HL-60 (cell line): Measurements from ENCODE around the gene SLC2A2.
A peak's percentile ranks its signal among the peaks of the same experiment; 100 is the strongest.

Experiments used
- DNase-seq, 2 experiments: peaks; one replicate each; pipeline ENCODE4 v3.0.0-alpha.2; 2010 to 2020; ENCODE audit warnings: low read depth in 1 of 2, low spot score in 1 of 2
- H3K27ac ChIP-seq: fragments of 250-450 bp; sonication (Bioruptor Pico); replicated peaks from 2 replicates; pipeline ENCODE4 v1.5.1; 2020; ENCODE audit warnings: mild to moderate bottlenecking, moderate library complexity
- H3K27me3 ChIP-seq: fragments of 250-450 bp; sonication (Bioruptor Pico); 2 replicates; pipeline ENCODE4 v1.5.1; 2021; ENCODE audit warnings: mild to moderate bottlenecking, moderate library complexity; ENCODE audit not compliant: insufficient read depth, poor library complexity, severe bottlenecking
- H3K4me3 ChIP-seq: replicated peaks from 2 replicates; pipeline ENCODE4 v1.5.1; 2011; ENCODE audit warnings: mild to moderate bottlenecking, control low read depth, low read length; ENCODE audit not compliant: insufficient read depth
- CTCF ChIP-seq: IDR thresholded peaks from one replicate; pipeline ENCODE4 v1.5.1; 2011; ENCODE audit warnings: low read length, control low read depth, inconsistent platforms; ENCODE audit not compliant: insufficient read depth
- GABPA ChIP-seq: IDR thresholded peaks from 2 replicates; pipeline ENCODE4 v1.6.1; 2012; ENCODE audit warnings: low read depth
- POLR2AphosphoS5 ChIP-seq: IDR thresholded peaks from 2 replicates; pipeline ENCODE4 v1.6.1; 2012; ENCODE audit warnings: low read depth
- REST ChIP-seq: IDR thresholded peaks from 2 replicates; pipeline ENCODE4 v1.6.1; 2012; ENCODE audit warnings: low read depth; ENCODE audit not compliant: insufficient replicate concordance
- SPI1 ChIP-seq: IDR thresholded peaks from 2 replicates; pipeline ENCODE4 v1.6.1; 2012; ENCODE audit warnings: low read depth, mild to moderate bottlenecking, borderline replicate concordance

The SLC2A2 gene

DNA sequence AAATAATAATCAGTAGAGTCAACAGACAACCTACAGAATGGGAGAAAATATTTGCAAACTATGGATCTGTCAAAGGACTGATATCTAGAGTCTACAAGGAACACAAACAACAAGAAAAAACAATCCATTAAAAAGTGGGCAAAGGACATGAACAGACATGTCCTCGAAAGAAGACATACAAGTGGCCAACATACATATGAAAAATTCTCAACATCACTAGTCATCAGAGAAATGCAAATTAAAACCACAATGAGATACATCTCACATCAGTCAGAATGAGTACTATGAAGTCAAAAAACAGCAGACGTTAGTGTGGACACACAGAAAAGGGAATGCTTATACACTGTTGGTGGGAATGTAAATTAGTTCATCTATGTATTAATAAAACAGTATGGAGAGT lies 33.7 kb downstream of the SLC2A2 start:
- Histone ChIP-seq H3K27ac (no peak overlapping the region), H3K4me3 (no peak overlapping the region), H3K27me3 (peaks cover 6% of the 10 kb centered on the region)
- no peak for TF ChIP-seq CTCF
- no peak for TF ChIP-seq GABPA
- TF ChIP-seq POLR2AphosphoS5: no peak
- no peak for TF ChIP-seq REST
- no peak for TF ChIP-seq SPI1
- DNase-seq: no peak

- TF ChIP-seq CTCF (no peak), SPI1 (peak; percentile 55), GABPA (no peak), POLR2AphosphoS5 (no peak)
- no peak overlapping the region for H3K27ac ChIP-seq
These were observed 34.9 kb downstream of the SLC2A2 start for GRCh38 chr3:170991664-170992063.

GRCh38 chr3:170989100-170989648 lies 37.3 kb downstream of the SLC2A2 start:
- TF ChIP-seq REST: no peak
- TF ChIP-seq POLR2AphosphoS5: no peak
- TF ChIP-seq CTCF: no peak
- no peak for TF ChIP-seq SPI1
- no peak for TF ChIP-seq GABPA

More at GRCh38 chr3:170991664-170992063, 34.9 kb downstream of the SLC2A2 start:
- Histone ChIP-seq H3K4me3 (no peak overlapping the region), H3K27me3 (peaks cover 6% of the 10 kb centered on the region)
- DNase-seq: no peak

DNA sequence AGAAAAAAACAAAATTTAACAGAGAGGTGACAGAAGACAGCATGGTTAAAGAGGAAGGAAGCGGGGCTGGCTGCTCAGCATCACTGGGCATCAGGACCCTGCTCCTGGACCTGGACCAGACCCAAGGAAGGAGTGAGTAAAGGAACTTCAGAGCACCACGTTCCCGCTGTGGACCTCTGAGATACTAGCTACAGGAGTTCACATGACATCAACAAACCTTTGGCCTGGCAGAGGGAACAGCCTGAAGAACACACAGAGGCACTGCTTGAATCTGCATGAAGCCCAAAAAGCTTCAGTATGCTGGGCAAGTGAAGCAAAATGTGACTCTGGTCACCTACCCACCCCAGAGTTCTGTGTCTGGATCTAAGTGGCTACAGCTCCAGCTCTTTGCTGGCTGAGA lies 38.1 kb downstream of the SLC2A2 start:
- DNase-seq: no peak
- H3K27ac ChIP-seq: no peak overlapping the region
- H3K27me3 ChIP-seq: peaks cover 4% of the 10 kb centered on the region
- H3K4me3 ChIP-seq: no peak overlapping the region
- TF ChIP-seq SPI1 (no peak), REST (no peak), GABPA (no peak), POLR2AphosphoS5 (no peak), CTCF (no peak)

More at GRCh38 chr3:170989100-170989648, 37.3 kb downstream of the SLC2A2 start:
- Histone ChIP-seq H3K27ac (no peak overlapping the region), H3K4me3 (no peak overlapping the region), H3K27me3 (peaks cover 4% of the 10 kb centered on the region)
- DNase-seq: no peak
